Measurements from ENCODE around the gene ZNF814.
"Not testable (repeated sequence)": the region's sequence is repeated elsewhere in the genome, so short reads cannot be mapped to it uniquely, and the experiment has no call there.

ZNF814 gene

GRCh38 chr19:57888560-57889231, at the start of gene ZNF814:
Gene ZNF814 (minus strand): TSS chr19:57889037. CDS start chr19:57888802, 235 bp downstream.
- FAIRE-seq, result peak; percentile 89

DNA sequence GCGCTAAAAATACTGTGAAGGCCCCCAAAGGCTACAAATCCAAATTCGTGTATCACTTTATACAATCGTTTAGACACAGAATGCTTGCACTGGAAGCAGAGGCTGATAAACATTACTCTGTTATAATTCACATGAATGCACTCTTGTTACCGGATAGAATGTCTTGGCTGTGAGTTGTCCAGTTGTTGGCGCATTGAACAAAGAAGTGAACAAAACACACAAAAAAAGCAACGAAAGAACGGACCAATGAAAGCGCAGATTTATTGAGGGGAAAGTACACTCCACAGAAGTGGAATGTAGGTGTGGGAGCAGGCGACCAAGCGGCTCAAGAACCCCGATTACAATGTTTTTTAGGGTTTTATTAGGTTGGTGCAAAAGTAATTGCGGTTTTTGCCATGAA, 46.9 kb upstream of the ZNF814 start:
- FAIRE-seq, result no peak

- FAIRE-seq, result peak; percentile 73
Observed at GRCh38 chr19:57934820-57935665, 46.2 kb upstream of the ZNF814 start, which contains the start of gene ZNF418. Gene ZNF418 (minus strand): TSS chr19:57935402. CDS start chr19:57933822, 1,580 bp downstream.

DNA sequence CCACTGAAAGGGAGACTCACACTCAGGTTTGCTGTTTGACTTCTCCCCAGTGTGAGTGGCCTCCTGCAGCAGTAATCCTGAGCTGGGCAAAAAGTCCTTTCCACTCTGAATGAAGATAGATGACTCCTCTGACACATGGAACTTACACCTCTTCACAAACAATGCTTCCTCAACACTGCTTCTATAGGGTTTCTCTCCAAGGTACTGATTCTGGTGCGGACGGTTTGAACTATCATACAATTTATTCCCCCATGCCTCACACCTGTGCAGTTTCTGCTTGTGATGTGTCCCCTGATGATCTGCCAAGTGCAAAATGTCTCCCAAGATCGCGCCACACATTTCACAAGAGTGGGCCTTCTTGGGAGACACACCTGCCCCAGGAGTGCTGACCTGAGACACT, 38.8 kb upstream of the ZNF814 start:
- FAIRE-seq, result no peak

DNA sequence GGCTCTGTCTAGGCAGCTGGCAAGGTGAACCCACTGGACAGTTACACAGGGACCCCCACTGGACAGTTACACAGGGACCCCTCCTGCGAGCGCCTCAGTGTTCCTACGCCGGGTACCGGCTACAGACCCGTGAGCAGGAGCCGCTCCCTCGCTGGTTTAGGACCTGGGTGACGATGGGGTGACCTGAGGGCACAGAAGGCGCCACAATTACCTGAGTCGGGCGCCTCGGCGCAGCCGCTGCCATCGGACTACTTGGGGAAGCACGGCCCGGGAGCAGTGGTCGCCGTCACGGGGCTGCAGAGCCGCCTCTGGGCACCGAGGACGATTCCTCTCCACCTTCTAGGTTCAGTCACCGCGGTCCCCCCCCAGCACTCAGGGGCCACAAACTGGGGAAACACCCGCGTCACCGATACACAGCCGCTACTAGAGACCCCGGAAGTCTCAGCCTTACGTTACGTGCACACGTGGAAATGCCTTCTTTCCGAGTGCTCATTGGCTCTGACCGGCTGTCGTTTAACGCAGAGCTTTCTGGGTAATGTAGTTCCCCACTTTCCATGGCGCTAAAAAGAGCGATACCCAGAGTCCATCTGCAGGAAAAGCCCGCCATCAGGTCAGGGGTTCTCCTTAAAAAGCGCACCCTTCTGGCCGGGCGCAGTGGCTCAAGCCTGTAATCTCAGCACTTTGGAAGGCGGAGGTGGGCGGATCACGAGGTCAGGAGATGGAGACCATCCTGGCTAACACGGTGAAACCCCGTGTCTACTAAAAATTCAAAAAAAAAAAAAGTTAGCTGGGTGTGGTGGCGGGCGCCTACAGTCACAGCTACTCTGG, 27.5 kb upstream of the ZNF814 start, which contains the start of gene ZNF417:
ZNF417 (minus strand) TSS at position 425 of the 828 bp plus-strand sequence; CDS start at position 244, 181 bp downstream.
- peak; percentile 86 for FAIRE-seq

DNA sequence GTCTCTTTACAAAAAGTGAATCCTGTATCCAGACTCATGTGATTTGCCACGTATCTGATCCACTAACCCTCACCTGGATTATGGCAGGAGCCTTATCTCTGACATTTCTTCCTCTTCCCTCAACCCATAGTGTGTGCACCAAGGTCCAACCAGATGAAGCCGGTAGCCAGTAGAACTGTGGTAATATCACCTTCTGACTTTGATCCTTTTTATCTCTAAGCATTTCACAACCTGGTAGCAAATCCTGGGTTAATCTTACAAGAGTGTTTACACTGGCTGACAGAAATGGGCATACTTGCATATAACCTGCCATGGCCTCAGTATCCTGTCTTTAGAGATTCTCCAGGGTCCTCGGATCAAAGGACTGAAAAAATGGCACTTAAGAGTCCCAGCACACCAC, 25.7 kb upstream of the ZNF814 start:
- no peak for FAIRE-seq

GRCh38 chr19:57907394-57907793, 18.6 kb upstream of the ZNF814 start:
- no peak for FAIRE-seq

DNA sequence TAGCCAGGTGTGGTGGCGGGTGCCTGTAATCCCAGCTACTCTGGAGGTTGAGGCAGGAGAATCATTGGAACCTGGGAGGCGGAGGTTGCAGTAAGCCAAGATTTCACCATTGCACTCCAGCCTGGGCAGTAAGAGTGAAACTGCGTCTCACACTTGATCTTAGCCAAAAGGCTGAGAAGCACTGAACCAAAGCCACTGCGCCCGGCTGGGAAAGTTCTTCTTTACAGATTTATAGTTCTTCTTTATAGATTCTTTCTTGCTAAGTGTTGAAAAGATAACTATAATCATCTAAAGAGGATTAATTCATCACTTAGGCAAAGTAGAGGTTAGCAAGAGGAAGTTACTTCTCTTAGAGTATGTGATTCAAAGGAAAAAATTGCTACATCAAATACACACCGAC, 16.4 kb upstream of the ZNF814 start:
- no peak for FAIRE-seq

DNA sequence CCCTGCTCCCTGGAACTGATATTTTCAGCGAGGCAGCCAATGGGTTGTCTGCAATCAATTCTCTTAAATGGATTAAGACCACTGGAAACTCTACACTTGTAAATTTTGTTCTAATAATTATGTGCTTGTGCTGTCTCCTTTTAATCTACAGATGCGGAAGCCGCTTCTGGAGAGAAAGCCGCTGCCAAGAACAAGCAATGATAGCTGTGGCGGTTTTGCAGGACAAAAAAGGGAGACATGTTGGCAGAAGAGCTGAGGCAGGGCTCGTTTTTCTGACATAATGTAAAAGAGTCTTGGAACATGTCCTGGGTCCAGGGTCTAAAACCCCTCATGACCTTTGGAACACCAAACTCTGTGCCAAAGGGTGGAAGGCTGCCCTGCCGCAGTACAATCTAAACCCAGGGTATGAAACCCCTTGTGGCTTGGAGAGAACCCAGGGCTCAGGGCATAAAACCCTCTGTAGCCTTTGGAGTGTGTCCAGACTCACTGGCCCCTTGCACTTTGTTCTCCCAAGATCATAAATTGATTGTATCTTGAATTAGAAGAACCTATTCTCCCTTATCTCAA, 14.9 kb upstream of the ZNF814 start:
- no peak for FAIRE-seq

GRCh38 chr19:57900311-57900710, 11.5 kb upstream of the ZNF814 start:
- no peak for FAIRE-seq

DNA sequence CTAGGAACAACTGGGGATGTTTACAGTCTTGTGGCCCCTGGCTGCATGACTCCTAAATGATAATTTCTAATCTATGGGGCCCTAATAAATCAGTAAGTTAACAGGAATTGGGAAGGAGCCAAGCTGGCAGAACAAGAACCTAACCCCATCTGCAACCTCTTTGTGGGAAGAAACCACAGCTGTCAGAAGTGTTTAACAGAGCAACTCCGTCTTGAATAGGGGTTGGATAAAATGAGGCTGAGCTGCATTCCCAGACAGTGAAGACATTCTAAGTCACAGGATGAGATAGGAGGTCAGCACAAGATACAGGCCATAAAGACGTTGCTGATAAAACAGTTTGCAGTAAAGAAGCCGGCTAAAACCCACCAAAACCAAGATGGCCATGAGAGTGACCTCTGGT, 1.9 kb upstream of the ZNF814 start:
- not testable (repeated sequence) for FAIRE-seq

DNA sequence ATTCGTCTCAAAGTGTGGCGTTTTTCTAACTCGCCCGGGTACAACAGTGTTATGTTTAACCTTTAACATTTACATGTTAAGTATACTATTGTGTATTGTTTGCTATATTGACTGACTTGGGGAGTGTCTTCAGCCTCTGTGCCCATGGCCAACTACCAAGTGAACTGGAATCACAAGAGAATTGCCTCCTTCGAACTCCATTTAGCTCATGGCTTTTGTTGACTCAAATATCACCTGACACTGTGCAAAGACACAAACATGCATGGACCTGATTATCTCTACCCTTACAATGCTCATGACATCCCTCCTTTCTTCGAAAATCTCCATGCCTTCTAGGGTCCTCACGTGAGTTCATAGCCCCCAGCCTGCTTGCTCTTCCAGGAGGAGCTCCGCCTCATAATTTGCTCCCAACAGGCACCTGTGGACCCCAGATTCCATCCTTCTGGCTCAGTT, 704 bp downstream of the ZNF814 start:
- no peak for FAIRE-seq

DNA sequence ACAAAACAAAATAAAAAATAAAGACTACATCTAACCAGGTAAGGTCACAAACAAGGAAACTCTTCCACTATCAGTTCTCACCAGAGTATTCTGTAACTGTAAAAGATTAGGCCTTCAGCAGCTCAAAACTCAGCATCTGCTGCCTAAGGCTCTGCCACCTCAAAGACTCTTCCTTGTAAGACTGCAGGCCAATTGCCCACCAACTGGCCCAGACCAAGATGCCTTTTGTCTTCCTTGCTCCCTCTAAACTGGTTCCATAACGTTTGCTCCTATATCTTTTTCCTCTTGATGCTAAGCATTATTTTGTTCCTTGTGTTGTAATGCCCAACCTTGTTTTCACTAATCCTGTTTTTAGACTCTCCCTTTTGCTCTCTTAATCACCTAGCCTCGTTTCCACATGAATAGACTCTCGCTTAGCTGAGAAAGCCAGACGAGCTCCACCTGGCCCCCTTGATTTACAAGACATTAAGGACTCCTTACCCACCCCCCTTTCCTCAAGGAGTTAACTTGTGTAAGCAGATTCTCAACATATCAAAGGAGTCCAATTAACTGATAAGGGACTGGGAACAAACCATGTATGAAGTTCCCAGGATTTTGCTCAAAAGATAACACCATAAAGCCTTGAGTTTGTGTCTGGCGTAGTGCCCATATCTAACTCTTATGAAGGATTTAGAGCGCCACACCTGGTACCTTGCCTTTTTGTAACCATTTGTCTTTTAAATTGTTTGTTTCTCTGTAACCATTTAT, 1.5 kb downstream of the ZNF814 start:
- no peak for FAIRE-seq

DNA sequence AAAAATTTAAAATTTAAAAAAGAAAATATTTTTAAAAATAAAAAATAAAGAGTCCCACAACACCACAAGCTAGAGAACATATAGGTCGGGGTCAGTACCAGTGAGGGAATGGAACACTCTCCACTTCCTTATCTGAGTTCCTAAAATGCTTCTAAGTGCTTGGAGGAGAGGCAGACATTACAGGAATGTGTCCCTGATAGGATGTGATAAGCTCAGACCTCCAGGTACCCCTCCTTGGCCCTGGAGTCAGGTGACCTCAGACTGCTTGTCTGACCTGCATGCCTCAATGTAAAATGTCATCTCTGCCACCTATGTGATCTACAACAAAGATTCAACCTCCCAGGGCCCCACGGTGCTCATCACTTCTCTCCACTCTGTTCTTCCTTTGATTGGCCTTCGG, 2.8 kb downstream of the ZNF814 start:
- FAIRE-seq, result no peak

DNA sequence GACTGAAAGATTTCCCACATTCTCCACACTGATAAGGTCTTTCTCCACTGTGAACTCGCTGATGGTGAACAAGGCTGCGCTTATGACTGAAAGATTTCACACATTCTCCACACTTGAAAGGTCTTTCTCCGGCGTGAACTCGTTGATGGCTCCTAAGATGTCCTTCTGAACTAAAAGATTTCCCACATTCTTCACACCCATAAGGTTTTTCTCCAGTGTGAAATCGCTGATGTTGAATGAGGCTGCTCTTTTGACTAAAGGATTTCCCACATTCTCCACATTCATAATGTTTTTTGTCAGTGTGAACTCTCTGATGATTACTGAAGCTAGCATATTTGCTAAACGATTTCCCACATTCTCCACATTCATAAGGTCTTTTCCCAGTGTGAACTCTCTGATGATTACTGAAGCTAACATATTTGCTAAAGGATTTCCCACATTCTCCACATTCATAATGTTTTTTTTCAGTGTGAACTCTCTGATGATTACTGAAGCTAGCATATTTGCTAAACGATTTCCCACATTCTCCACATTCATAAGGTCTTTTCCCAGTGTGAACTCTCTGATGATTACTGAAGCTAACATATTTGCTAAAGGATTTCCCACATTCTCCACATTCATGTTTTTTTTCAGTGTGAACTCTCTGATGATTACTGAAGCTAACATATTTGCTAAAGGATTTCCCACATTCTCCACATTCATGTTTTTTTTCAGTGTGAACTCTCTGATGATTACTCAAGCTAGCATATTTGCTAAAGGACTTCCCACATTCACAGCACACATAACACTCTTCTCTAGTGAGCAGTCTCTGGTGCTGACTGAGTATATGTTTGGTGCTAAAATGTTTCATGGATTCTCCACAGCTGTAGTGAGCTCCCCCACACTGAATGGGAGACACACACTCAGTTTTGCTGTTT, 14.7 kb downstream of the ZNF814 start:
- FAIRE-seq, result not testable (repeated sequence)

- FAIRE-seq, result no peak
Observed at GRCh38 chr19:57872450-57872849, 16.4 kb downstream of the ZNF814 start.

DNA sequence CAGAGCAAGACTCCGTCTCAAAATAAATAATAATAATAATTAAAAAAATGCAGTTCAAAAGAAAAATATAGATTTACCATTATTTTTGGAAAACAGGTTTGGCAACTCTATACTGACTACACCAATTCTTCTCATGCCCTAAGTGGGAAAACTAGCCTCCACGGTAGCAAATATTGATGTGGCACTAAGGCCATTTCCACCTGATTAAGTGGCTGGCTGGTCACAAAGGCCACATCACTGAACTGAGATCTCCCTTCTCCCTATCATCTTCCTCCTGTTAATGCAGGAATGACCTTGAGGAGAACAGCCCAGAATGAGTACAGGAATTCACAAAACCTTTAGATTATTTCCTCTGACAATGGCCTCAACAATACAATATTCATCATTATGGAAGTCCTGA, 18.6 kb downstream of the ZNF814 start:
- FAIRE-seq, result no peak

DNA sequence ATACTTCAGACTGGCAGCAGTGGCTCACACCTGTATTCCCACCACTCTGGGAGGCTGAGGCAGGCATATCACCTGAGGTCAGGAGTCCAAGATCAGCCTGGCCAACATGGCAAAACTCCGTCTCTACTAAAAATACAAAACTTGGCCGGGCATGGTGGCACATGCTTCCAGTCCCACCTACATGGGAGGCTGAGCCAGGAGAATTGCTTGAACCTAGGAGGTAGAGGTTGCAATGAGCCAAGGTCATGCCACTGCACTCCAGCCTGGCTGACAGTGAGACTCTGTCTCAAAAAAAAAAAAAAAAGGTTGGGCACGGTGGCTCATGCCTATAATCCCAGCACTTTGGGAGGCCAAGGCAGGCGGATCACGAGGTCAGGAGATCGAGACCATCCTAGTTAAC, 19.2 kb downstream of the ZNF814 start:
- not testable (repeated sequence) for FAIRE-seq

DNA sequence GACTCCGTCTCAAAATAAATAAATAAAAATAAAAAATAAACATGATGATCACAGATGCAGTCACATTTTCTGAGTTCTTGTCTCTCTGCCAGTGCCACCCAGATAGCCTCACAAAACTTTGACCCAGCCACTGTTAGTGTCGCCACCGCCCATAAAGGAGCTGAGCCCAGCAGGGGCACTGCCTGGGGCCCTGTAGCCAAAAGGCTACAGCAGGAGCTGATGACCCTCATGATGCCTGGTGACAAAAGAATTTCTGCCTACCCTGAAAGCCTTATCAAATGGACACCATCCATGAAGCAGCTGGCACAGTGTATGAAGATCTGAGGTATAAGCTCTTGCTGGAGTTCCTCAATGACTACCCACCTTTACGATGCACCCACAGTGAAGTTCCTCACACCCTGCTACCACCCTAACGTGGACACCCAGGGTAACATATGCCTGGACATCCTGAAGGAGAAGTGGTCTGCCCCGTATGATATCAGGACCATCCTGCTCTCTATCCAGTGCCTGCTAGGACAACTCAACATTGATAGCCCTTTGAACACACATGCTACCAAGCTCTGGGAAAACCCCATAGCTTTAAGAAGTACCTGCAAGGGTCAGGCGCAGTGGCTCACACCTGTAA, 20.9 kb downstream of the ZNF814 start:
- no peak for FAIRE-seq

- FAIRE-seq, result not testable (repeated sequence)
Observed at GRCh38 chr19:57862351-57862750, 26.5 kb downstream of the ZNF814 start.

Data from TTC549 (cell line).